GM18498 (cell line): ENCODE results near the gene KRT79.

Source experiments
- ATAC-seq: cut with Tn5 transposase; IDR thresholded peaks from one replicate; pipeline ENCODE4 v1.9.1; 2021; ENCODE audit warnings: mild to moderate bottlenecking, moderate library complexity; ENCODE audit not compliant: unreplicated experiment

The KRT79 gene

GRCh38 chr12:52836042-52836466 lies 1.9 kb upstream of the KRT79 start:
- ATAC-seq: no peak

GRCh38 chr12:52835271-52836041 lies 1.3 kb upstream of the KRT79 start:
- ATAC-seq: no peak

- no peak for ATAC-seq
Measured at GRCh38 chr12:52834727-52835001, 553 bp upstream of the KRT79 start.

DNA sequence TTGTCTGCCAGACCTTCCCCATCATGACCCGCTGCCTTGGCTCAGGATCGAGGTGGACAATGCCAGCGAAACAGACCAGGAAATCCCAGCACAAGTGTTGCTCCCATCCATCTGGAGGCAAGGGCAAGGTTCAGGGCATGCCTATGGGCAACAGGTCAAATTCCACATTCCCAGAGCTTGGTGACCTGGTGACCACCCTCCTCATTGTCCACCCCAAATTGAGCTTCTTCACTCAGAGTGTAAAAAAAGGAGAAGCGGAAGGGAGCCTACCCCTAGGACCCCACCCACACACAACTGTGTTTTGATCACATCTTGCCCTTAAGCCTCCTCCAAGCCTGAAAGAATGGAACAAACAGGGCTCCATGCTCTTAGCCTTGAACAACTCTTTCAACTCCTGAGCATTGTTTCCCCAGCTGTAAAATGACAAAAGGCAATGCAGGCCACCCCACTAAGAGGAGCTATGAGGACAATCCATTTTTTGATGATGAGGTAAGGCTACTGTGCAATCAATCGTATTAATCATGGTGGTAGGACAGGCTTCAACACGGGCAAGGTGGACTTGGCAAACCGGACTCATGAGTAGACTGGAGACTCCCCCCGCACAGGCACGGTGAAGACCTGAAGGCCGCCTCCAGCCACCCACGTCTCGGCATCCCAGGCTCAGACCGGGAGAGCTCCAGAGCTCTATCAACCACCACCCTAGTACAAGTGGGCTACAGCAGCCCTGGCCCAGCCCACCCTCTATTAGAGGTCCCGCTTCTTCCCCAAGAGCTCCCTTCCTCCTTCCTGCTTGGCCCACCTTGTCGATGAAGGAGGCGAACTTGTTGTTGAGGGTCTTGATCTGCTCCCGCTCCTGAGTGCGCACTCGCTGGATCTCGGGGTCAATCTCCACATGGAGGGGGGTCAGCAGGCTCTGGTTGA lies 866 bp downstream of the KRT79 start:
- no peak for ATAC-seq

DNA sequence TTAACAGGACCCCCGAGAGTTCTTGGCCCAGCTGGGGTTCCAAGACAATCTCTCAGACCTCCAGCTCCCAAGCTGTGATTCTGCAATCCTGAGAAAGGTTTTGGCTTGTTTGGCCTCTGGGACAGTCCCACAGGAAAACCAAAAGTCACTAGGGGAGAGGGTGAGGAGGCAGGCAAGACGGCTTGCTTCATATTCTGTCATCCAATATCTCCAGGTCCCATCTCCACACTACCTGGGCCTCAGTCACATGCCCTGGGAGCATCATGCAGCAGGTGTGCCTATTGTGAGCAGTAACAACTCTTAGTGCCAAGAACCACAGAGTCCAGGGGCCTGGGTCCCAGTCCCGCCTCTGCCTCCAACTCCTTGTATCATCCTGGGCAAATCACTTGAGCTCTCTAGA lies 1.7 kb downstream of the KRT79 start:
- ATAC-seq: no peak

DNA sequence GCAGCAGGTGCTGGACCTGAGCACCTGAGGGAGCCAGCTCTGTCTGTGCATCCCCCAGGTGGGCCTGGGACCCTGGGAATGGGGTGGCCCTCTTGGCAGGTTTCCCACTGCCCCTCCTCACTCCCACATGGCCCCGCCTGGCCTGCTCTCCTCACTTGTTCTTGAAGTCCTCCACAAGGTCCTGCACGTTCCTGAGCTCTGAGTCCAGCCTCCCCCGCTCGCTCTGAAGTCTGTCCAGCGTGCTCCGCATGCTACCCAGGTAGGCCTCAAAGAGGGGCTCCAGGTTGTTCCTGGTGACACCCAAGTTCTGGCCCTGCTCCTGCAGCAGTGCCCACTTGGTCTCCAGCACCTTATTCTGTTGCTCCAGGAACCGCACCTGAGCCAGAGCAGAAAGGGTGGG lies 2.9 kb downstream of the KRT79 start:
- no peak for ATAC-seq

DNA sequence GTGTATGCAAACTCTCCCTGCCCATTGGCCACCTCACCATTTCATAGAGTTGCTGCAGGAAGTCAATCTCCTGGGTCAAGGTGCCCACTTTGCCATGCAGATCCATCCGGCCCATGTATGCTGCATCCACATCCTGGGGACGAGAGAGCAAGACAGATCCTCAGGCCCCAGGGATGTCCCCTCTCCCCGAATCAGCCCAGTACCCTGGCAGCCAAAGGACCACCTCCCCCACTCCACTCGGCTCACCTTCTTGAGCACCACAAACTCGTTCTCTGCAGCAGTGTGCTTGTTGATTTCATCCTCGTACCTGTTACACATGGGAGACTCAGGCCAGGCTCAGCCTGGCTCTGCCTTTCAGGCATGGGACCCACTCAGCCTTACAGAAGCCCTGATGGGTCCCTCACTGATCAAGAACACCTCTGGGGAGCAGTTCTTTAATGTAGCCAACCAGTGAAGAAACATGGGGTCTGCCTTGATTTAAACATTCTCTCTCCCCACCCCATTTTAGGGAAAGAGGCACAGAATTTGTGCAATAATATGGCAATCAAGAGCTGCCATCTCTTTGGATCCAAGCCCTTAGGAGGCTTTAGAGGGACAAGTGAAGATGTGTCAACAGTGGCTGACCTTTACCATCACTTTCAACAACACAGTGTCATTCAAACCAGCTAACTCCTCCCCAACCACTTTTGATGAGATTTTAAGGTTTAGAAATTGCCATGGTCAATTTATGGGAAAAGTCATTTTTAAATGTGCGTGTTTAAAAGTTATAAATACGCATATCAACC lies 3.9 kb downstream of the KRT79 start:
- no peak for ATAC-seq

GRCh38 chr12:52828591-52829021 lies 5.5 kb downstream of the KRT79 start:
- no peak for ATAC-seq

DNA sequence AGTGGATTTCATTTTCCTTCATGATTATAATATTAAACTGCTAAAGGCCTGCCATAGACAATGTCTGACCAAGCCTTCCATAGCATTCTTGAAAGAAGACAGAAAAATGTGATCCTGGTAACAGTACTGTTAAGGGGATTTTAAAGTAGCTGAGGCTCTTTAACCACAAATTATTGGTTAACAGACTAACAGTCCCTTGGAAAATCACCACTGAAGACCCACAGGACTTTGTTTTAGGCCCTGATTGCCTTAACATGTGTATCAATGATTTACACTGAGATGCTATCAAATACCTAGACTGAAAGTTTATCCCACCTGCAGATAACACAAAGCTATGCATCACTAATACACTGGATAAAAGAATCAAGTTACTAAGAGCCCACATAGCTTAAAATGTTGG lies 6.0 kb downstream of the KRT79 start:
- ATAC-seq: no peak

DNA sequence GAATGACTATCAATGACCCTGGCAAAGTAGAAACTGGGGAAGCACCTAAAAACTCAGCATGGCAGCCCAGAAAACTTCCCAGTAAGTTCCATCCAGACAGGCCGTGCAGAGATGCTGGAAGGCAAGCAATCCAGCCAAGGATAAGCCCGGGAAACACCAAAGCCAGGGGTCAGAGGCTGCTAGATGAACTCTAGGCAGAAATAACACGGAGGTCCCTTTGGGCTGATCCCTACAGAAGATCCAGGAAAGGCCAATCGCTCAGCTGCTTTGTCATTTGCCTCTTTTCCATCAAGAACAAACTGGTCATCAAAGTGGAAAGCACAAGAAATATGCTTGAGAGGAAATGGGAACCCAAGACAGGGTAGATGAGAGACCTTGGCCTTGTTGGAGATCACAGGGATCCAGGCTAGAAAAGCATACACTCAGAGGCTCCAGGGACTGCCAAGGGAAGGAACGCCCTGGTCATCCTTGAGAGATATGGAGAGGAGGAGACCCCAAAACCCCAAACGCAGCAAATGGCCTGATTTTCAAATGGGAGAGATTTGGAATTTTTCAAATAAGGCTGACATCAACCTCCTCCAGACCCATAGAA lies 6.5 kb downstream of the KRT79 start:
- ATAC-seq: no peak

DNA sequence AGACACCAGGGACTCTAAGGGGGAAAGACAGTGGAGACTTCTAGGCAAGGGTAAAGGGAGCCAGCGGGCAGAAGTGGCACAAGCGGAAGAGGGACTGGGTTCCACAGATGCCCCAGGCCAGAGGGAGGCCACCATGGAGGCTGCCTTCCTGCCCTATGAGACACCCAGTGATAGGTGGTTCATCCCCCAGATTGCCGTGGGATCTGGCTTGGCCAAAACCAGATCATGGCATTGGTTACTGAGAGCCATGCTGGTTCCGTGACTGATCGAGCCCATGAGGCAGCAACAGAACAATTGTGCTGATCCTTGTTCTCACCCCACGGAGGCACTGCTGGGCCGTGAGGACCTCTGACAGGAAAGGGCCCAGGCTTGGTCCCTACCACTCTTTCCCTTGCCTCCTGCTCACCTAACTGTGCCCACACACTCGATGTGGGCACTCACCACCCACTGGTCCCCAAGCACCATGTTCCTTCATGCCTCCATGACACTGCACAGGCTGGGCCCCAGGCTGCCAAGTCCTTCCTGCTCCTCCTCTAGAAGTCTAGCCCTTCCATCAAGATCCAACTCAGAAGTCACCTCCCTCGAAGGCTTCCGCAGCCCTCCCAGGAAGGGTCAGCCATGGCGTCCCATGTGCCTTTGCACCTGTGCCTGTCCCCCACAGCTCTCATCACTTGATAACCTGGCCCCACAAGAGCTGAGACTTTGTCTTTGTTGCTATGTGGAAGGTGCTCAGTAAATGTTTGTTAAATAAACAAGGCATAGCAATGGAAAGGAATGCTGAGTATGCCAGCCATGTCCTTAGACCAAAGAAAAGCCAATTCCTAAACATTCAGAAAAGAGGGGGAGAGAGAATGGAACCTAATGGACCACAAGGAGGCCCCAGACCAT lies 7.3 kb downstream of the KRT79 start:
- ATAC-seq: no peak

- no peak for ATAC-seq
Measured at GRCh38 chr12:52825961-52826360, 8.2 kb downstream of the KRT79 start.

DNA sequence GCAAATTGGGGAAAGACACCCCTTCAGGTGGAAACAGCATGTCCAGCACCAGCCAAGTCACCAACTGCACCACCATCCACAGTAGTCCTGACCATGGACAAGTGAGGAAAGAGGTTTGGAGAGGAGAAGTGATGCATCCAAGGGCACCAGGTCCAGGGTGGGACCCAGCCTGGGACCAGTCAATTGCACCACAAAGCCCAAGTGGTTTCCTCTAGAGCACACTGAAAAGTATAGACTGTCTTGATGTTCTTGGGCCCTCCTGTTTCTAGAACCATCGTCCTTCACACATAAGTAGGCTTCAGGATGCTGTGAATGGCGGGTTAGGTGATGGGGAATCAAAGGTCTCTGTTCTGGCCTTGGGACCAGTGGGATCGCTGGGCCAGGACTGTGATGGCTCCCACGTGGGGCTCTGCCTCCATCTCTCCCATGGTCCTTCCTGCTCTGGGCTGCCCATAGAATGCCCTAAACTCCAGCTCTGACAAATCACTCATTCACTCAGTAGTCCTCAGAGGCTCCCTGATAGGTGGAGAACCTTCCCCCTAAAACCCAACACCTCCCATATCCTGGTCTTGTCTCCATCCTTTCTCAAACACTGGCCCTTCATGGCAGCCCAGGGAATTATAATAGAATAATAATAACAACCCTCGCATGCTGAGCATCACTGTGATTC lies 9.2 kb downstream of the KRT79 start:
- no peak for ATAC-seq

GRCh38 chr12:52823761-52824450 lies 10.2 kb downstream of the KRT79 start:
- no peak for ATAC-seq

GRCh38 chr12:52822771-52823510 lies 11.2 kb downstream of the KRT79 start:
- ATAC-seq: no peak

DNA sequence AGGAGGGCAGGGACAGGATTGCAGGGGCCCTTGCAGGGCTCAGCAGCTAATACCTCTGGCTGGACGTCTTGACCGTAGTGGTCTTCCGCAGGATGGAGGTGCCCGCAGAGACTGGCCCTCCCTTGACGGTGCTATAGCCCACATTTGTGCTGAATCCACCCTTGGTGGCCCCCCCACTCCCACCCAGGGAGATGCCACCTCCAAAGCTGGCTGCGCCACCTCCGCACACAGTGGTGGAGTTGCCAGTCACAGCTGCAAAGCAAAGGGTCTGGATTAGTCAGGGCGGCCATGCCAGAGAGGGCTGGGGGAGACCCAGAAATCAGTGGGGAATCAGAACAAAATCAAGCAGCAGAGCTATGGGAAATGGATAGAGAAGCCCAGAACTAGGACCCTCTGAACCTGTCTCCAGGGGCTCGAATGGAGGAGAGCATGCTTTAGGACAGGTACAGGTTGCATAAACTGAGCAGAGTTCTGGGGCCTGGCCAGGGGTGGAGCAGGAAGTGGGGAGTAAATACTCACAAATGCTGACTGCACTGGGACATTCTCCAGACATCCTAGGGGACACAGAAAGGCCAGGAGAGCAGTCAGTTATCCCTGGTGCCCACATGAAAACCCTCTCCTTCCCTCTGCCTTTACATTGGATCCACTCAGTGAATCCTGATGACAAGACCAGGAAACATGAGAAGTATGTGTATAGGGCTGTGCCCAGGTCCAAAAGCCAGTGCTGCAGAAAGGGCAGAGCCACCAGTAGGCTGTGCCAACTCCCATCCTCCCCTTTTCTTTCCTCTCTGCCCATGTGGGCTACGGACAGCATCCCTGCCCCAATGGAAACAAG lies 12.1 kb downstream of the KRT79 start:
- no peak for ATAC-seq

DNA sequence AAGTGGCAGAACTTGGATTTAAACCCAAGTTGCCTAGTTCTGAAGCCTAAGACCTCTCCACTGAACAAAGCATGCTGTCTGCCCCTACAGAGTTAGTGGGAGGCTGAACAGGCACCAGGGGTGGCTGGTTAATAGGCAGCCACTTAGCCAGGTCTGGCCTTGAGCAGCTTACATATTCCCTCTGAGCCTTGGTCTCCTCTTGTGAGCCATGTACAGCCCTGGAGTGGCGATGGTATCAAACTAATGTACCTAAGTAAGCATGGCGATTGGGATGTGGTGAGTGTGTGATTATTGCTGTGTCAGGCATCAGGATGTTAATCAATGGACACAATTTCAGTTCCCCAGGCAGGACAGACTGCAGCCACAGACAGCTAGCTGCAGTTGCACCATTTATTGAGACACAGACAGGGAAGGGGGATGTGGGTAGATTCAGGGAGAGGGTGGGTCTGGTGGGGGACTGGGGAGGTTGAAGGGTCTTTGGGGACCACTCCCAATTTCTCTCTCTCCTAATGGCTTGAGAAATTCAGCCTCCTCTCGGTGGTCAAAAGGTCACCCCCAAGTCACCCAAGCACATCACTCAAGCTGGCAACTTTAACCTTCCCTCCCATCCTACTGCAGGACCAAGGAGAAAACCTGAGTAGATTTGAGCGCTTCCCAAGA lies 12.9 kb downstream of the KRT79 start:
- no peak for ATAC-seq
